Measurements from ENCODE around the gene FGF19. TPM values are rescaled to one million over a fixed set of nuclear protein-coding genes. Genes with fewer than 3 reads are reported as not detected.

Gene FGF19
- total and polyA plus RNA-seq, 7 experiments from 2014 or later, result not detected

GRCh38 chr11:69730500-69730899 lies 26.7 kb upstream of the FGF19 start:
- DNase-seq (no peak), ATAC-seq (no peak)
- H3K9me3 ChIP-seq (ENCODE audit: control insufficient read depth in 2 of 3, low read length in 3 of 3), result peaks cover 0 to 3% (median 0%) of the 10 kb centered on the region in 3 experiments
- intact Hi-C loops (cut with micrococcal nuclease), result no loop called here
- H3K27me3 ChIP-seq (ENCODE audit: control insufficient read depth in 2 of 2, insufficient read depth in 2 of 2, low read length in 2 of 2), result no peaks in the 10 kb centered on the region
- Mint-ChIP-seq H3K4me3 (no peak overlapping the region), H3K27ac (no peak overlapping the region), H3K9me3 (peaks cover 3 to 24% (median 12%) of the 10 kb centered on the region in 11 donors), H3K4me1 (peaks cover 0 to 4% (median 0%) of the 10 kb centered on the region in 7 donors), H3K36me3 (peaks cover 0 to 20% (median 0%) of the 10 kb centered on the region in 5 donors), H3K27me3 (peaks cover 11 to 81% (median 39%) of the 10 kb centered on the region in 5 donors)
- H3K4me1 ChIP-seq (ENCODE audit: control insufficient read depth in 2 of 2, insufficient read depth in 2 of 2, low read length in 2 of 2), result no peaks in the 10 kb centered on the region
- no peak overlapping the region for H3K4me3 ChIP-seq (ENCODE audit: low read length)
- H3K36me3 ChIP-seq (ENCODE audit: control insufficient read depth in 2 of 3, insufficient read depth in 3 of 3, low read length in 3 of 3), result no peaks in the 10 kb centered on the region
- POLR2A ChIA-PET, result no interaction called here
- no peak overlapping the region for H3K27ac ChIP-seq (ENCODE audit: low read depth, low read length)
- CTCF ChIA-PET, result no interaction called here

DNA sequence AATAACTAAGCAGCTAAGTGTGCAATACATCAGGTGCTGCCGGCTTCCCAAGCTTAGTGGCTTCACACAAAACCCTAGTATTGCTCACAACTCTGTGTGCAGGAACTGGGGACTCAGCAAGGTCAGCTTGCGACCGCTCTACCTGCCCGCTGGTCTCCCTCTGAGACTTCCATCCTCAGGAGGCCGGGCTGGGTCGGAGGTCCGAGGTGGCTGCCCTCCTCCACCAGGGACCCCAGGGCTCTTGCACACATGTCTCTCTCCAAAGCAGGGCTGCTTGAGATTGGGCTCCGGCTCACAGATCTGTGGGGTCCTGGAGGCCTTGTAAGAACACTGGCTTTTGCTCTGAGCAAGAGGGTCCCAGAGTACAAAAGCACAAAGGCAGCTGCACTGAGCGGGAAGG lies 25.4 kb upstream of the FGF19 start:
- Histone ChIP-seq H3K4me1 (ENCODE audit: control insufficient read depth in 2 of 2, insufficient read depth in 2 of 2, low read length in 2 of 2) (no peaks in the 10 kb centered on the region), H3K9me3 (ENCODE audit: control insufficient read depth in 2 of 3, low read length in 3 of 3) (peaks cover 0 to 3% (median 0%) of the 10 kb centered on the region in 3 experiments), H3K27me3 (ENCODE audit: control insufficient read depth in 2 of 2, insufficient read depth in 2 of 2, low read length in 2 of 2) (no peaks in the 10 kb centered on the region), H3K4me3 (ENCODE audit: low read length) (no peak overlapping the region), H3K36me3 (ENCODE audit: control insufficient read depth in 2 of 3, insufficient read depth in 3 of 3, low read length in 3 of 3) (no peaks in the 10 kb centered on the region), H3K27ac (ENCODE audit: low read depth, low read length) (no peak overlapping the region)
- Mint-ChIP-seq H3K27ac (no peak overlapping the region), H3K9me3 (peaks cover 0 to 17% (median 7%) of the 10 kb centered on the region in 11 donors), H3K4me3 (no peak overlapping the region), H3K4me1 (peaks cover 0 to 4% (median 0%) of the 10 kb centered on the region in 7 donors), H3K36me3 (peaks cover 0 to 17% (median 0%) of the 10 kb centered on the region in 5 donors), H3K27me3 (peaks cover 16 to 82% (median 44%) of the 10 kb centered on the region in 5 donors)
- no peak for ATAC-seq
- intact Hi-C loops (cut with micrococcal nuclease), result no loop called here
- CTCF ChIA-PET, result no interaction called here
- DNase-seq, result no peak
- POLR2A ChIA-PET, result no interaction called here

DNA sequence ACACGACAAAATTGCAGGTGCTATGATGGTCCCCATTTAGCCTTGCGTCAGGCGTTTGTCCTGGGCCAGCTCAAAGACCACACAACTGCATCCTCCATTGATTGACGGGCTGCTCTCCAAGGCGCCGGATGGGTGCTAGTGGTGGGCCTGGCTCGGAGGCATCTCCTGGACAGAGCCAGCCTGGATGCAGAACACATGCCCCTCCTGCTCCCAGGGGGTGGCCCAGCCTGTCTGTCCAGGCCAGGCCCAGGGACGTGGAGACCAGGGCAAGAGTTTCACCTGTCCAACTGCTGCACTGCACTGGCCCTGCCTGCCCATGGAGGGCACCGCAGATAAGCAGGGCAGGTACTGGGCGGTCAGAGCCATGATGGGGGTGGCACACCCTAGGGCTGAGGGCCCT lies 23.4 kb upstream of the FGF19 start:
- H3K9me3 ChIP-seq (ENCODE audit: control insufficient read depth in 2 of 3, low read length in 3 of 3), result no peaks in the 10 kb centered on the region
- no peaks in the 10 kb centered on the region for H3K4me1 ChIP-seq (ENCODE audit: control insufficient read depth in 2 of 2, insufficient read depth in 2 of 2, low read length in 2 of 2)
- H3K4me3 Mint-ChIP-seq, result no peak overlapping the region
- DNase-seq (no peak), ATAC-seq (no peak)
- peaks cover 23 to 79% (median 45%) of the 10 kb centered on the region in 5 donors for H3K27me3 Mint-ChIP-seq
- no peak overlapping the region for H3K27ac Mint-ChIP-seq
- peaks cover 0 to 3% of the 10 kb centered on the region in 2 donors for H3K27me3 ChIP-seq (ENCODE audit: control insufficient read depth in 2 of 2, insufficient read depth in 2 of 2, low read length in 2 of 2)
- POLR2A ChIA-PET, result no interaction called here
- H3K4me1 Mint-ChIP-seq, result peaks cover 0 to 4% (median 0%) of the 10 kb centered on the region in 7 donors
- peaks cover 0 to 6% (median 0%) of the 10 kb centered on the region in 5 donors for H3K36me3 Mint-ChIP-seq
- no peak overlapping the region for H3K27ac ChIP-seq (ENCODE audit: low read depth, low read length)
- no peak overlapping the region for H3K4me3 ChIP-seq (ENCODE audit: low read length)
- intact Hi-C loops (cut with micrococcal nuclease), result no loop called here
- H3K36me3 ChIP-seq (ENCODE audit: control insufficient read depth in 2 of 3, insufficient read depth in 3 of 3, low read length in 3 of 3), result no peaks in the 10 kb centered on the region
- CTCF ChIA-PET, result no interaction called here
- H3K9me3 Mint-ChIP-seq, result peaks cover 0 to 3% (median 0%) of the 10 kb centered on the region in 11 donors

GRCh38 chr11:69726481-69726880 lies 22.7 kb upstream of the FGF19 start:
- peaks cover 0 to 4% (median 0%) of the 10 kb centered on the region in 7 donors for H3K4me1 Mint-ChIP-seq
- H3K27me3 Mint-ChIP-seq, result peaks cover 28 to 78% (median 46%) of the 10 kb centered on the region in 5 donors
- peaks cover 0 to 3% (median 0%) of the 10 kb centered on the region in 11 donors for H3K9me3 Mint-ChIP-seq
- no peak for DNase-seq
- peaks cover 0 to 6% (median 0%) of the 10 kb centered on the region in 5 donors for H3K36me3 Mint-ChIP-seq
- H3K27me3 ChIP-seq (ENCODE audit: control insufficient read depth in 2 of 2, insufficient read depth in 2 of 2, low read length in 2 of 2), result peaks cover 0 to 3% of the 10 kb centered on the region in 2 donors
- no peak overlapping the region for H3K27ac Mint-ChIP-seq
- H3K36me3 ChIP-seq (ENCODE audit: control insufficient read depth in 2 of 3, insufficient read depth in 3 of 3, low read length in 3 of 3), result no peaks in the 10 kb centered on the region
- H3K4me3 ChIP-seq (ENCODE audit: low read length), result no peak overlapping the region
- intact Hi-C loops (cut with micrococcal nuclease), result no loop called here
- H3K4me1 ChIP-seq (ENCODE audit: control insufficient read depth in 2 of 2, insufficient read depth in 2 of 2, low read length in 2 of 2), result no peaks in the 10 kb centered on the region
- CTCF ChIA-PET, result no interaction called here
- ATAC-seq, result no peak
- no peaks in the 10 kb centered on the region for H3K9me3 ChIP-seq (ENCODE audit: control insufficient read depth in 2 of 3, low read length in 3 of 3)
- no peak overlapping the region for H3K4me3 Mint-ChIP-seq
- POLR2A ChIA-PET, result no interaction called here
- H3K27ac ChIP-seq (ENCODE audit: low read depth, low read length), result no peak overlapping the region

GRCh38 chr11:69726019-69726418 lies 22.2 kb upstream of the FGF19 start:
- Mint-ChIP-seq H3K4me1 (peaks cover 0 to 4% (median 0%) of the 10 kb centered on the region in 7 donors), H3K27me3 (peaks cover 32 to 78% (median 48%) of the 10 kb centered on the region in 5 donors), H3K9me3 (peaks cover 0 to 3% (median 0%) of the 10 kb centered on the region in 11 donors), H3K36me3 (peaks cover 0 to 6% (median 0%) of the 10 kb centered on the region in 5 donors), H3K4me3 (no peak overlapping the region), H3K27ac (no peak overlapping the region)
- Histone ChIP-seq H3K4me1 (ENCODE audit: control insufficient read depth in 2 of 2, insufficient read depth in 2 of 2, low read length in 2 of 2) (no peaks in the 10 kb centered on the region), H3K36me3 (ENCODE audit: control insufficient read depth in 2 of 3, insufficient read depth in 3 of 3, low read length in 3 of 3) (no peaks in the 10 kb centered on the region), H3K27ac (ENCODE audit: low read depth, low read length) (no peak overlapping the region), H3K4me3 (ENCODE audit: low read length) (no peak overlapping the region), H3K27me3 (ENCODE audit: control insufficient read depth in 2 of 2, insufficient read depth in 2 of 2, low read length in 2 of 2) (peaks cover 0 to 3% of the 10 kb centered on the region in 2 donors), H3K9me3 (ENCODE audit: control insufficient read depth in 2 of 3, low read length in 3 of 3) (no peaks in the 10 kb centered on the region)
- ChIA-PET CTCF (no interaction called here), POLR2A (no interaction called here)
- intact Hi-C loops (cut with micrococcal nuclease), result no loop called here
- ATAC-seq (no peak), DNase-seq (no peak)

DNA sequence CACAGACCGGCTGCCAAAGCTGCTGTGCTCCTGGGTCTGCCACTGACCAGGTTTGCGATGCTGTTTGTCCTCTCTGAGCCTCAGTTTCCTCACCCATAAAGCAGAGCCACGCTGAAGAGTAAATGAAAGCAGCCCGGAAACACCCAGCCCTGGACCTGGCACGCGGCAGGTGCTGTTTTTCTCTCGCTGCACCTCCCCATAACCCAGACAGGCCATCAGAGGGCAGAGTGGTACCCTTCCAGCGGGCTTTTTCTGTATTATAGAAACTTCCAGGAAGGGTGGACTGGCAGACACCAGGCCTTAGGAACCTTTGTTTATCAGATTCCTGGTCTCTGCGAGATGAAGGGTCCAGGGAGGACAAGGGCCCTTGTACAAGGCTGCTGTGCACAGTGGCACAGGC lies 17.9 kb upstream of the FGF19 start:
- Mint-ChIP-seq H3K36me3 (no peaks in the 10 kb centered on the region), H3K9me3 (peaks cover 0 to 3% (median 0%) of the 10 kb centered on the region in 11 donors), H3K27me3 (peaks cover 47 to 78% (median 64%) of the 10 kb centered on the region in 5 donors), H3K4me1 (peaks cover 0 to 2% (median 0%) of the 10 kb centered on the region in 7 donors), H3K27ac (no peak overlapping the region), H3K4me3 (no peak overlapping the region)
- peaks cover 0 to 3% of the 10 kb centered on the region in 2 donors for H3K27me3 ChIP-seq (ENCODE audit: control insufficient read depth in 2 of 2, insufficient read depth in 2 of 2, low read length in 2 of 2)
- intact Hi-C loops (cut with micrococcal nuclease), result no loop called here
- no peaks in the 10 kb centered on the region for H3K4me1 ChIP-seq (ENCODE audit: control insufficient read depth in 2 of 2, insufficient read depth in 2 of 2, low read length in 2 of 2)
- no peak overlapping the region for H3K4me3 ChIP-seq (ENCODE audit: low read length)
- ATAC-seq (no peak), DNase-seq (no peak)
- ChIA-PET CTCF (no interaction called here), POLR2A (no interaction called here)
- H3K9me3 ChIP-seq (ENCODE audit: control insufficient read depth in 2 of 3, low read length in 3 of 3), result no peaks in the 10 kb centered on the region
- H3K27ac ChIP-seq (ENCODE audit: low read depth, low read length), result no peak overlapping the region
- no peaks in the 10 kb centered on the region for H3K36me3 ChIP-seq (ENCODE audit: control insufficient read depth in 2 of 3, insufficient read depth in 3 of 3, low read length in 3 of 3)

- Histone ChIP-seq H3K36me3 (ENCODE audit: control insufficient read depth in 2 of 3, insufficient read depth in 3 of 3, low read length in 3 of 3) (no peaks in the 10 kb centered on the region), H3K27me3 (ENCODE audit: control insufficient read depth in 2 of 2, insufficient read depth in 2 of 2, low read length in 2 of 2) (peaks cover 0 to 3% of the 10 kb centered on the region in 2 donors), H3K27ac (ENCODE audit: low read depth, low read length) (no peak overlapping the region), H3K4me3 (ENCODE audit: low read length) (no peak overlapping the region), H3K9me3 (ENCODE audit: control insufficient read depth in 2 of 3, low read length in 3 of 3) (no peaks in the 10 kb centered on the region), H3K4me1 (ENCODE audit: control insufficient read depth in 2 of 2, insufficient read depth in 2 of 2, low read length in 2 of 2) (no peaks in the 10 kb centered on the region)
- intact Hi-C loops (cut with micrococcal nuclease), result no loop called here
- Mint-ChIP-seq H3K4me3 (no peak overlapping the region), H3K4me1 (peaks cover 0 to 2% (median 0%) of the 10 kb centered on the region in 7 donors), H3K9me3 (peaks cover 0 to 3% (median 0%) of the 10 kb centered on the region in 11 donors), H3K36me3 (no peaks in the 10 kb centered on the region), H3K27ac (no peak overlapping the region), H3K27me3 (peaks cover 47 to 74% (median 58%) of the 10 kb centered on the region in 5 donors)
- ATAC-seq (no peak), DNase-seq (no peak)
- CTCF ChIA-PET, result interaction anchor here (1.2 kb wide), 1 partner anchor 11 kb away, joined by 7 read pairs; no protein-coding TSS in a partner anchor
- POLR2A ChIA-PET, result no interaction called here
These were observed 17.3 kb upstream of the FGF19 start for GRCh38 chr11:69721106-69721505.

Measured in naive thymus-derived CD4-positive, alpha-beta T cell (primary cell).